T-cell (primary cell): Measurements from ENCODE around the gene CLEC17A. TPM values are rescaled to one million over a fixed set of nuclear protein-coding genes. Genes with fewer than 3 reads are reported as not detected.
"Not testable (repeated sequence)": the region's sequence is repeated elsewhere in the genome, so short reads cannot be mapped to it uniquely, and the experiment has no call there.

Source experiments
- ATAC-seq, 4 experiments: fragments of 200-7000 bp in 3 of 4; fragments of 150-1000 bp in 1 of 4; cut with Tn5 transposase; replicated peaks in 1 of 4; 1 replicate in 3 of 4; 2 replicates in 1 of 4; pipeline ENCODE4 v1.10.0; 2021; ENCODE audit warnings: moderate library complexity in 3 of 4, mild to moderate bottlenecking in 2 of 4, moderate number of reproducible peaks in 1 of 4
- CTCF ChIA-PET, 2 donors: fragments of 300-600 bp; sonication (Branson Sonifier 250); formaldehyde crosslinking; loops; one replicate each; lab custom pipeline; 2022; ENCODE audit warnings: antibody characterized with exemption in 2 of 2; lab: Charles Lee
- POLR2A ChIA-PET, 2 donors: fragments of 300-600 bp; sonication (Branson Sonifier 250); formaldehyde crosslinking; loops; one replicate each; lab custom pipeline; 2022; ENCODE audit warnings: antibody characterized with exemption in 2 of 2; lab: Charles Lee
- DNase-seq, 35 experiments: peaks; one replicate each; pipeline versions ENCODE4 v3.0.0 to v3.0.0-alpha.2; 2013 to 2023
- H3K27ac ChIP-seq: one replicate; pipeline ENCODE4 v1.5.1; 2013; ENCODE audit warnings: low read length
- H3K27me3 ChIP-seq, 2 experiments: replicated peaks in 1 of 2; 1 replicate in 1 of 2; 2 replicates in 1 of 2; pipeline versions ENCODE4 v1.6.1 to v1.7.0; 2013; ENCODE audit warnings: low read length in 1 of 2, mixed read lengths in 1 of 2; ENCODE audit not compliant: control insufficient read depth in 2 of 2, insufficient read depth in 2 of 2; ENCODE audit errors: extremely low read depth in 1 of 2
- H3K36me3 ChIP-seq, 2 donors: 1 replicate in 1 of 2; 2 replicates in 1 of 2; pipeline versions ENCODE4 v1.6.1 to v1.7.0; 2013; ENCODE audit warnings: low read length in 1 of 2; ENCODE audit not compliant: control insufficient read depth in 2 of 2, insufficient read depth in 1 of 2; ENCODE audit errors: extremely low read depth in 1 of 2
- H3K4me1 ChIP-seq, 2 experiments: 1 replicate in 1 of 2; 2 replicates in 1 of 2; pipeline versions ENCODE4 v1.6.1 to v1.7.0; 2013; ENCODE audit warnings: low read length in 2 of 2, mixed read lengths in 1 of 2; ENCODE audit not compliant: insufficient read depth in 2 of 2, control insufficient read depth in 1 of 2; ENCODE audit errors: extremely low read depth in 1 of 2
- H3K4me3 ChIP-seq, 2 donors: 1 replicate in 1 of 2; 2 replicates in 1 of 2; pipeline versions ENCODE4 v1.5.1 to v1.7.0; 2013; ENCODE audit warnings: mild to moderate bottlenecking in 2 of 2, low read length in 1 of 2, moderate library complexity in 1 of 2; ENCODE audit not compliant: control insufficient read depth in 1 of 2; ENCODE audit errors: extremely low read depth in 1 of 2
- H3K9me3 ChIP-seq: 2 replicates; pipeline ENCODE4 v1.7.0; 2013
- H3K27ac Mint-ChIP-seq, 2 donors: one replicate each; pipeline ENCODE4 v1.8.0; 2020 to 2021; ENCODE audit warnings: mild to moderate bottlenecking in 2 of 2, mixed read lengths in 2 of 2
- H3K27me3 Mint-ChIP-seq, 2 donors: one replicate each; pipeline ENCODE4 v1.8.0; 2021 to 2022; ENCODE audit warnings: mixed read lengths in 2 of 2
- H3K36me3 Mint-ChIP-seq: one replicate; pipeline ENCODE4 v1.8.0; 2021; ENCODE audit warnings: mixed read lengths
- H3K4me1 Mint-ChIP-seq, 3 donors: one replicate each; pipeline ENCODE4 v1.8.0; 2020 to 2022; ENCODE audit warnings: mixed read lengths in 3 of 3, mild to moderate bottlenecking in 1 of 3
- H3K4me3 Mint-ChIP-seq, 3 donors: one replicate each; pipeline ENCODE4 v1.8.0; 2020 to 2022; ENCODE audit warnings: mild to moderate bottlenecking in 3 of 3, mixed read lengths in 3 of 3, moderate library complexity in 3 of 3
- H3K9me3 Mint-ChIP-seq, 3 donors: one replicate each; pipeline ENCODE4 v1.8.0; 2020 to 2022; ENCODE audit warnings: mixed read lengths in 3 of 3
- WGBS: methylation state at CpG from one replicate; pipeline ENCODE4 v1.1.5; 2013; ENCODE audit warnings: missing lambda C conversion rate; ENCODE audit not compliant: insufficient coverage; 5-methylcytosine and 5-hydroxymethylcytosine counted together
- total RNA-seq, 35 experiments: library from RNA in 6 of 35; stranded (reverse) in 6 of 35; fragments of 120-200 nt in 1 of 35; gene quantifications; one replicate each; pipeline versions ENCODE4 v1.2.1 to v1.2.4 and lab custom pipeline; 2013 to 2026

CLEC17A gene, protein sequence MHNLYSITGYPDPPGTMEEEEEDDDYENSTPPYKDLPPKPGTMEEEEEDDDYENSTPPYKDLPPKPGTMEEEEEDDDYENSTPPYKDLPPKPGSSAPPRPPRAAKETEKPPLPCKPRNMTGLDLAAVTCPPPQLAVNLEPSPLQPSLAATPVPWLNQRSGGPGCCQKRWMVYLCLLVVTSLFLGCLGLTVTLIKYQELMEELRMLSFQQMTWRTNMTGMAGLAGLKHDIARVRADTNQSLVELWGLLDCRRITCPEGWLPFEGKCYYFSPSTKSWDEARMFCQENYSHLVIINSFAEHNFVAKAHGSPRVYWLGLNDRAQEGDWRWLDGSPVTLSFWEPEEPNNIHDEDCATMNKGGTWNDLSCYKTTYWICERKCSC
- 1 to 10 TPM in 3 of 5 donors, under 1 TPM in 2; 0.40 to 5.2 (median 1.1) TPM for total RNA-seq
- 2.2 TPM for total RNA-seq (2013)
- total RNA-seq (lab: John Stamatoyannopoulos, UW), result 0 to 9.9 (median 0.44) reads per million in 29 experiments

DNA sequence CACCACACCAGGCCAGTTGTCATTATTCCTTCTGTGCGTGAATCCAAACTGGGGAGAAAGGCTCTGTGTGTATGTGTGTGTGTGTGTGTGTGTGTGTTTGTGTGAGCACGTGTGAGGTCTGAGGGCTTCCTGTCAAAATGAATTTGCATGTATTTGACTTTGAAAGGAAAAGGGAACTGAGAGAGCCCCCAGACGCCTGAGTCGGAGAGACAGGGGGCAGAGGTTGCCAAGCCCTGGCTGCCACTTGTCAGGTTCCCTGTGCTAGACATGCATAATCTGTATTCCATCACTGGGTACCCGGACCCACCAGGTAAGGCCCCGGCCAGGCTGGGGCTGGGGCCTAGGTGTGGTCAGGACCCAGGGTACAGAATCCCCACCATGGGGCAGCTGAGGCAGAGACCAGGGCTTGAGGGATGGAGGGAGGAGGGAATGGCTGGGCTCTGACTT is at the start of gene CLEC17A:
CLEC17A (plus strand) TSS at position 191 of the 447 bp plus-strand sequence; CDS start at position 268, 77 bp downstream.
- no peak within 1 kb of the TSS for H3K4me3 ChIP-seq
- no peak within 1 kb of the TSS for H3K27ac ChIP-seq
- peak within 1 kb of the TSS in 1 of 2 donors; percentile 31 for H3K27ac Mint-ChIP-seq
- ATAC-seq (no peak), DNase-seq (peak in 1 of 35 experiments; percentile 21)
- H3K27me3 Mint-ChIP-seq, result peaks cover 0 to 4% of the 10 kb centered on the region in 2 donors
- POLR2A ChIA-PET, result no interaction called here
- H3K4me1 ChIP-seq, result no peaks in the 10 kb centered on the region
- H3K4me1 Mint-ChIP-seq, result peaks cover 0 to 6% (median 0%) of the 10 kb centered on the region in 3 donors
- 36% methylated on average over 4 of the region's 6 CpGs for WGBS
- CTCF ChIA-PET, result no interaction called here
- peak within 1 kb of the TSS in 1 of 3 donors; percentile 79 for H3K4me3 Mint-ChIP-seq
- H3K27me3 ChIP-seq, result no peaks in the 10 kb centered on the region
- no peaks in the 10 kb centered on the region for H3K9me3 ChIP-seq
- no peaks in the 10 kb centered on the region for H3K36me3 Mint-ChIP-seq
- H3K36me3 ChIP-seq, result no peaks in the 10 kb centered on the region
- H3K9me3 Mint-ChIP-seq, result no peaks in the 10 kb centered on the region

DNA sequence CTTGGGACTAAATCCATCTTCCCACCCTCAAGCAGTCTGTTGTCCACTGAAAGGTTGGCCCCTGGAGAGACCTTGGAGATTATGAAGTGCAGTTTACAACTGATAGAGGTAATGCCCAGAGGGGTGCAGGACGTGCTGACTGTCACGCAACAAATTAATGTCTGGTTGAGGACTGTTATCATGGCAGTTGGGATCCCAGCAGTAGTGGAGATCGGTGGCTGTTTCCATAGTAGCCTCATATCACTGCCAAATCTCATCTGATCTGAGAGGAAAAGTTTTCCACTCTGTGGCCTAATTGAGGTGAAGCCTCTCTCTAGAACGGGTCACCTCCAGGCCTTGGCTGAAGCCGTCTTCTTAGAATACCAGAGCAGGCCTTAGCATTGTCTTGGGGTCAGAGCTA is 49.4 kb upstream of the CLEC17A start:
- ATAC-seq (no peak), DNase-seq (no peak)
- Mint-ChIP-seq H3K9me3 (no peaks in the 10 kb centered on the region), H3K36me3 (peaks cover 4% of the 10 kb centered on the region), H3K4me1 (peaks cover 40 to 60% (median 60%) of the 10 kb centered on the region in 3 donors), H3K27me3 (no peaks in the 10 kb centered on the region), H3K27ac (peak overlapping the region in 1 of 2 donors; percentile 17), H3K4me3 (peak overlapping the region in 1 of 3 donors; percentile 16)
- no peaks in the 10 kb centered on the region for H3K9me3 ChIP-seq
- no peak overlapping the region for H3K4me3 ChIP-seq
- POLR2A ChIA-PET, result interaction anchor here (0.6 to 1.3 kb wide), 3 partner anchors 15 to 386 kb away, joined by 5 to 10 read pairs (median 9); partner anchors contain the start of gene DNAJB1 (in 1 of the 2)
- CTCF ChIA-PET, result no interaction called here
- H3K27ac ChIP-seq, result no peak overlapping the region
- H3K36me3 ChIP-seq, result peaks cover 5 to 8% of the 10 kb centered on the region in 2 donors
- WGBS, result 100% methylated on average over 1 of the region's 5 CpGs
- no peaks in the 10 kb centered on the region for H3K27me3 ChIP-seq
- H3K4me1 ChIP-seq, result peaks cover 13 to 60% of the 10 kb centered on the region in 2 experiments

DNA sequence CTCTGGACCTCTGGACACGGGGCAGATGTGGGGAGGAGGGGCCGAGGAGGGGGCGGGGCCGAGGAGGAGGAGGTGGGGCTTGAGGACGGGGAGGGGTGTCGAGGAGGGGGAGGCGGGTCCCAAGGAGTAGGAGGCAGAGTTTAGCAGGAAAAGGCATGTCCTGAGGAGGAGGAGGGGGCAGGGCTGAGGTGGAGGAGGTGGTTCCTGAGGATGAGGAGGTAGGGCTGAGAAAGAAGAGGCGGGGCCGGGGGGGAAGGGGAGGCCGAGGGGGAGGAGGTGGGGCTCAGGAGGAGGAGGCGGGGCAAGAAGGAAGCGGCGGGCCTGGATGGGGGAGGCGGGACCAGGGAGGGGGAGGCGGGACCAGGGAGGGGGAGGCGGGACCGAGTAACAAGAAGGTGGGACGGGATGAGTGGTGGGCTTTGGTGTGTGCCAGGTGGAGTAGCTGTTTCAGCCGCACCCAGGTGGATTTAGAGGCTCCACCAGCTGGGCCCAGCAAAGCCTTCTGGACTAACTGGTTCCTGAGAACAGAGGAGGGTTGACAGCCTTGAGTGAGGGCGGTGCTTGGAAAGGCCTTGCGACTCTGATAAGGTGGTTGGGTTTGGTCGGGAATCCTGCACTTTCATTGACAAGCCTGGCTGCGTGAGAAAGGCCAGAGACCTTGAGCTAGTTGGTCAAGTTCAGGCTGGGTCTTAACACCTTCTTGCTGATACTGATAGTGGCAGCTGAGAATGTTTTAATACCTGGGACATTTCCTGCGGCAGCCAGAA is 45.8 kb upstream of the CLEC17A start:
- no peaks in the 10 kb centered on the region for H3K27me3 Mint-ChIP-seq
- no peak overlapping the region for H3K4me3 ChIP-seq
- H3K36me3 ChIP-seq, result peaks cover 3 to 13% of the 10 kb centered on the region in 2 donors
- DNase-seq (peak in 29 of 35 experiments; percentile 24 to 60 (median 41)), ATAC-seq (peak; percentile 40 to 67 (median 63))
- ChIA-PET CTCF (interaction anchor here in 1 of 2 donors (1.7 kb wide), 1 partner anchor 14 kb away, joined by 6 read pairs; no protein-coding TSS in a partner anchor), POLR2A (interaction anchor here in 1 of 2 donors (0.7 to 1.3 kb wide), 3 partner anchors 9 to 33 kb away, joined by 3 to 7 read pairs (median 5); no protein-coding TSS in a partner anchor)
- no peak overlapping the region for H3K27ac ChIP-seq
- H3K9me3 ChIP-seq, result no peaks in the 10 kb centered on the region
- H3K4me1 ChIP-seq, result peaks cover 2 to 35% of the 10 kb centered on the region in 2 experiments
- peak overlapping the region in 1 of 3 donors; percentile 33 for H3K4me3 Mint-ChIP-seq
- H3K4me1 Mint-ChIP-seq, result peaks cover 42 to 56% (median 50%) of the 10 kb centered on the region in 3 donors
- H3K27ac Mint-ChIP-seq, result peak overlapping the region; percentile 39 to 68
- 60% methylated on average over 16 of the region's 24 CpGs for WGBS
- H3K36me3 Mint-ChIP-seq, result peaks cover 12% of the 10 kb centered on the region
- H3K27me3 ChIP-seq, result no peaks in the 10 kb centered on the region
- no peaks in the 10 kb centered on the region for H3K9me3 Mint-ChIP-seq

DNA sequence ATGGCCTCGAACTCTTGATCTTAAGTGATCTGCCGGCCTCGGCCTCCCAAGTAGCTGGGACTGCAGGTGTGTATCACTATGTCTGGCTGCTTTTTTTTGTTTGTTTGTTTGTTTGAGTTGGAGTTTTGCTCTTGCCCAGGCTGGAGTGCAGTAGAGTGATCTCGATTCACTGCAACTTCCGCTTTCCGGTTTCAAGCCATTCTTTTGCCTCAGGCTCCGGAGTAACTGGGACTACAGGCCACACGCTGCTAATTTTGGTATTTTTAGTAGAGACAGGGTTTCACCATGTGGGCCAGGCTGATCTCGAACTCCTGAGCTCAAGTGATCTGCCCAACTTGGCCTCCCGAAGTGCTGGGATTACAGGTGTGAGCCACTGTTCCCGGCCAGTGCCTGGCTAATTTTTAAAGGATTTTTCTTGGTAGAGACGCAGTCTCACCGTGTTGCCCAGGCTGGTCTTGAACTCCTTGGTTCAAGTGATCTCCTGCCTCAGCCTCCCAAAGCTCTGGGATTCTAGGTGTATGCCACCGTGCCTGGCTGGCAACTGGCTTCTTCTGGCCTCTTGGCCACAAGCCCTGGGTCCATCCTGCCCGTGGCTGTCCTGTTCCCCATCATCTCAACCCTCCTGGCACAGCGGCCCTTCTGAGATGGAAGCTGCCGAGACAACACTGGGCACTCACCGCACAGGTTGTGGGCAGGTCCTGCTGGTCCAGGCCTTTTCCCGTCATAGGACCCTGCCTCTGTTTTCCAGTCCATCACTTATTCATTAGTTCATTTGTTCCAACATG is 42.0 kb upstream of the CLEC17A start:
- H3K4me1 ChIP-seq, result peaks cover 4 to 27% of the 10 kb centered on the region in 2 experiments
- H3K36me3 Mint-ChIP-seq, result peaks cover 12% of the 10 kb centered on the region
- H3K9me3 Mint-ChIP-seq, result no peaks in the 10 kb centered on the region
- no peaks in the 10 kb centered on the region for H3K27me3 ChIP-seq
- peaks cover 0 to 15% of the 10 kb centered on the region in 2 donors for H3K36me3 ChIP-seq
- no peak overlapping the region for H3K4me3 Mint-ChIP-seq
- H3K27ac Mint-ChIP-seq, result no peak overlapping the region
- 93% methylated on average over 19 of the region's 19 CpGs for WGBS
- H3K4me3 ChIP-seq, result no peak overlapping the region
- no peak for ATAC-seq
- POLR2A ChIA-PET, result no interaction called here
- DNase-seq, result no peak
- H3K27ac ChIP-seq, result no peak overlapping the region
- H3K4me1 Mint-ChIP-seq, result peaks cover 31 to 49% (median 45%) of the 10 kb centered on the region in 3 donors
- H3K27me3 Mint-ChIP-seq, result no peaks in the 10 kb centered on the region
- H3K9me3 ChIP-seq, result no peaks in the 10 kb centered on the region
- CTCF ChIA-PET, result interaction anchor here (0.6 to 0.7 kb wide), 2 partner anchors 568 to 1777 kb away, joined by 4 read pairs; no protein-coding TSS in a partner anchor

DNA sequence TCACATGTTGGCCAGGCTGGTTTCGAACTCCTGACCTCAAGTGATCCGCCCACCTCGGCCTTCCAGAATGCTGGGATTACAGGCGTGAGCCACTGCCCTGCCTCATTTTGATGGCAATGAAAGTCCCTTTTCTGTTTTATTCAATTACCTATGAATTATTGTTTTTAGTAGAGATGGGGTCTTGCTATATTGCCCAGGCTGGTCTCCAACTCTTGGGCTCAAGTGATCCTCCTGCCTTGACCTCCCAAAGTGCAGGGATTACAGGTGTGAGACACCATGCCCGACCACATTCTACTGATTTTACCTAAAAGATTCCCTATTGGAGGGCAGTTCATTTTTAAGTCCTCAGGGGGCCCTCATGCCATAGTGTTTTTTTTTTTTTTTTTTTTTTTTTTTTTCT is 40.9 kb upstream of the CLEC17A start:
- H3K9me3 ChIP-seq, POLR2A ChIA-PET, H3K9me3 Mint-ChIP-seq, H3K27ac Mint-ChIP-seq, H3K27me3 ChIP-seq, H3K27me3 Mint-ChIP-seq, H3K4me3 ChIP-seq, H3K27ac ChIP-seq, ATAC-seq, DNase-seq, H3K4me3 Mint-ChIP-seq: not testable (repeated sequence)
- Histone ChIP-seq H3K36me3 (peaks cover 0 to 16% of the 10 kb centered on the region in 2 donors), H3K4me1 (peaks cover 2 to 19% of the 10 kb centered on the region in 2 experiments)
- WGBS, result 100% methylated on average over 1 of the region's 5 CpGs
- CTCF ChIA-PET, result interaction anchor here in 1 of 2 donors (0.7 kb wide), 1 partner anchor 49 kb away, joined by 3 read pairs; no protein-coding TSS in a partner anchor
- Mint-ChIP-seq H3K36me3 (peaks cover 12% of the 10 kb centered on the region), H3K4me1 (peaks cover 30 to 45% (median 41%) of the 10 kb centered on the region in 3 donors)
